Endothelial cell of umbilical vein (primary cell): Measurements from ENCODE around the gene ARHGEF11. TPM values are rescaled to one million over a fixed set of nuclear protein-coding genes. Genes with fewer than 3 reads are reported as not detected.

Experiments
- BruUV-seq: library from RNA; stranded (reverse); fragments of 400-500 nt; replicated peaks from 2 replicates; lab custom pipeline; 2021; lab: Mats Ljungman, UMichigan
- CTCF ChIA-PET: fragments of 300-600, 350-600 bp; sonication (Branson Sonifier 250); formaldehyde crosslinking; loops from one replicate; lab custom pipeline; 2021; ENCODE audit warnings: antibody characterized with exemption, inconsistent platforms; lab: Charles Lee
- POLR2A ChIA-PET: fragments of 300-600, 350-600 bp; sonication (Branson Sonifier 250); formaldehyde crosslinking; loops from one replicate; lab custom pipeline; 2021; ENCODE audit warnings: antibody characterized with exemption, inconsistent platforms; lab: Charles Lee
- DNase-seq: peaks from one replicate; pipeline ENCODE4 v3.0.0-alpha.2; 2011; ENCODE audit warnings: low read depth, low spot score
- FAIRE-seq: peaks from 2 replicates; lab custom pipeline; 2011; peaks lifted over from hg19 to GRCh38; lab: Jason Lieb, UNC
- H2AFZ ChIP-seq: 2 replicates; pipeline ENCODE4 v1.6.0; 2012; ENCODE audit warnings: low read depth, low read length, control low read depth, inconsistent platforms
- H3K27ac ChIP-seq: 2 replicates; pipeline ENCODE4 v1.5.1; 2011; ENCODE audit warnings: low read depth, mild to moderate bottlenecking, control low read depth, low read length, moderate library complexity; ENCODE audit not compliant: insufficient read depth
- H3K27me3 ChIP-seq, 2 experiments: 2 replicates each; pipeline versions ENCODE4 v1.6.0 to v1.6.1; 2011; ENCODE audit warnings: low read length in 2 of 2, mixed read lengths in 1 of 2; ENCODE audit not compliant: control insufficient read depth in 2 of 2, insufficient read depth in 2 of 2
- H3K36me3 ChIP-seq, 2 experiments: 2 replicates in 1 of 2; 3 replicates in 1 of 2; pipeline ENCODE4 v1.5.1; 2011; ENCODE audit warnings: low read length in 2 of 2, mild to moderate bottlenecking in 1 of 2, moderate library complexity in 1 of 2; ENCODE audit not compliant: control insufficient read depth in 2 of 2, insufficient read depth in 2 of 2; ENCODE audit errors: extremely low read depth in 1 of 2
- H3K4me1 ChIP-seq: 3 replicates; pipeline ENCODE4 v1.5.1; 2011; ENCODE audit warnings: mild to moderate bottlenecking, low read length; ENCODE audit not compliant: control insufficient read depth, insufficient read depth; ENCODE audit errors: extremely low read depth
- H3K4me2 ChIP-seq: 2 replicates; pipeline ENCODE4 v1.6.1; 2011; ENCODE audit warnings: low read length, control low read depth, mixed read lengths; ENCODE audit not compliant: insufficient read depth
- H3K4me3 ChIP-seq, 3 experiments: fragments of 200-600 bp in 1 of 3; sonication (generic), shearing (Covaris generic) in 1 of 3; replicated peaks in 1 of 3; 2 replicates each; pipeline ENCODE4 v1.5.1; 2011 to 2016; ENCODE audit warnings: control low read depth in 3 of 3, low read length in 3 of 3, mild to moderate bottlenecking in 2 of 3, inconsistent platforms in 1 of 3, low read depth in 1 of 3, moderate library complexity in 1 of 3; ENCODE audit not compliant: insufficient read depth in 1 of 3
- H3K79me2 ChIP-seq: 2 replicates; pipeline ENCODE4 v1.6.0; 2012; ENCODE audit warnings: low read length, inconsistent platforms; ENCODE audit not compliant: control insufficient read depth, insufficient read depth
- H3K9ac ChIP-seq: replicated peaks from 2 replicates; pipeline ENCODE3; 2011; ENCODE audit warnings: low read length, control low read depth; ENCODE audit not compliant: insufficient read depth; ENCODE audit errors: extremely low read depth
- H3K9me1 ChIP-seq: replicated peaks from 3 replicates; pipeline ENCODE4 v1.6.0; 2011; ENCODE audit warnings: mild to moderate bottlenecking, low read length; ENCODE audit not compliant: control insufficient read depth, insufficient read depth; ENCODE audit errors: extremely low read depth
- H3K9me3 ChIP-seq: replicated peaks from 2 replicates; pipeline ENCODE4 v1.5.1; 2012; ENCODE audit warnings: low read length, inconsistent platforms; ENCODE audit not compliant: control insufficient read depth, insufficient read depth
- H4K20me1 ChIP-seq: replicated peaks from 2 replicates; pipeline ENCODE3; 2011; ENCODE audit warnings: mild to moderate bottlenecking, low read length; ENCODE audit not compliant: control insufficient read depth, insufficient read depth; ENCODE audit errors: extremely low read depth
- CTCF ChIP-seq, 2 donors: IDR thresholded peaks; 1 replicate in 1 of 2; 2 replicates in 1 of 2; pipeline ENCODE4 v1.5.1; 2011; ENCODE audit warnings: low read length in 2 of 2, mild to moderate bottlenecking in 2 of 2, moderate library complexity in 2 of 2, control low read depth in 1 of 2, inconsistent platforms in 1 of 2, low read depth in 1 of 2; ENCODE audit not compliant: insufficient read depth in 1 of 2; ENCODE audit errors: extremely low read depth in 1 of 2
- FOS ChIP-seq: IDR thresholded peaks from 2 replicates; pipeline ENCODE4 v1.6.1; 2011; ENCODE audit warnings: mild to moderate bottlenecking, low read length, moderate library complexity, borderline replicate concordance; ENCODE audit not compliant: insufficient read depth
- GATA2 ChIP-seq: IDR thresholded peaks from 2 replicates; pipeline ENCODE4 v1.7.0; 2011; ENCODE audit warnings: low read depth, mild to moderate bottlenecking, moderate library complexity, mixed read lengths, low read length; ENCODE audit not compliant: insufficient read length, insufficient read depth
- MAX ChIP-seq: IDR thresholded peaks from 2 replicates; pipeline ENCODE4 v1.6.1; 2011; ENCODE audit not compliant: insufficient read depth, insufficient read length
- POLR2A ChIP-seq: IDR thresholded peaks from 2 replicates; pipeline ENCODE4 v1.6.1; 2012; ENCODE audit warnings: low read depth, mild to moderate bottlenecking, control low read depth, low read length
- POLR2AphosphoS5 ChIP-seq: IDR thresholded peaks from 2 replicates; pipeline ENCODE4 v1.6.1; 2012; ENCODE audit warnings: low read depth, mild to moderate bottlenecking, control low read depth, low read length, moderate library complexity; ENCODE audit not compliant: insufficient read depth
- dilution Hi-C: fragments of 300-500 bp; cut with MboI; formaldehyde crosslinking; loops from one replicate; pipeline ENCODE4 v1.15.0; 2019; ENCODE audit warnings: low sequenced_read_pairs; ENCODE audit not compliant: extremely low pct_ligation_motif_present
- intact Hi-C: fragments of 100-400 bp; cut with micrococcal nuclease; formaldehyde crosslinking; loops from one replicate; pipeline ENCODE4 v1.10.0; 2022
- polyA plus RNA-seq, 4 experiments: library from polyadenylated mRNA; depleted of rRNA in 3 of 4; stranded (reverse) in 3 of 4; unstranded in 1 of 4; fragments of >200 nt; gene quantifications; 2 replicates each; pipeline versions ENCODE4 v1.2.1 to v1.2.3, GENCODE V29; 2011 to 2012; ENCODE audit warnings: missing spikeins in 1 of 4
- total RNA-seq: library from RNA; stranded (reverse); gene quantifications from 2 replicates; pipeline ENCODE4 v1.2.3, GENCODE V29; 2021

The ARHGEF11 gene
- total and polyA plus RNA-seq, 2 donors (not counting 3 experiments of a cell fraction or from before 2014, with no cell fraction given), result 18.2 to 28.0 TPM

GRCh38 chr1:157011845-157012244 lies 33.7 kb downstream of the ARHGEF11 start:
- ChIA-PET POLR2A (no interaction called here), CTCF (no interaction called here)
- BruUV-seq, result no TSS peak
- DNase-seq, result no peak
- peaks cover 7% of the 10 kb centered on the region for H3K79me2 ChIP-seq
- no peaks in the 10 kb centered on the region for H3K9me3 ChIP-seq
- H3K36me3 ChIP-seq, result no peaks in the 10 kb centered on the region
- no peak overlapping the region for H3K4me3 ChIP-seq
- FAIRE-seq, result no peak
- no peaks in the 10 kb centered on the region for H3K9me1 ChIP-seq
- H4K20me1 ChIP-seq, result peaks cover 2% of the 10 kb centered on the region
- H3K27me3 ChIP-seq, result no peaks in the 10 kb centered on the region
- no peaks in the 10 kb centered on the region for H3K4me1 ChIP-seq
- intact Hi-C loops (no loop called here), dilution Hi-C loops (no loop called here)
- no peak overlapping the region for H3K27ac ChIP-seq
- no peak overlapping the region for H2AFZ ChIP-seq
- H3K9ac ChIP-seq, result no peak overlapping the region
- H3K4me2 ChIP-seq, result no peak overlapping the region
- no peak for TF ChIP-seq POLR2AphosphoS5
- no peak for TF ChIP-seq MAX
- no peak for TF ChIP-seq CTCF (IDR thresholded peaks at IDR 0.05; ENCODE audit: extremely low read depth in 1 of 2, insufficient read depth in 1 of 2, low read depth in 1 of 2, low read length in 2 of 2)
- no peak for TF ChIP-seq GATA2
- TF ChIP-seq FOS, result no peak

GRCh38 chr1:157008502-157008901 lies 37.0 kb downstream of the ARHGEF11 start:
- Histone ChIP-seq H4K20me1 (no peaks in the 10 kb centered on the region), H3K4me1 (peaks cover 11% of the 10 kb centered on the region), H3K27me3 (no peaks in the 10 kb centered on the region), H3K4me2 (no peak overlapping the region), H3K9ac (no peak overlapping the region), H3K79me2 (peaks cover 4% of the 10 kb centered on the region), H3K27ac (no peak overlapping the region), H3K36me3 (no peaks in the 10 kb centered on the region), H3K4me3 (no peak overlapping the region), H3K9me1 (no peaks in the 10 kb centered on the region), H2AFZ (no peak overlapping the region), H3K9me3 (no peaks in the 10 kb centered on the region)
- dilution Hi-C loops, result no loop called here
- no peak for DNase-seq
- intact Hi-C loops, result no loop called here
- ChIA-PET CTCF (interaction anchor here (1.2 kb wide), 1 partner anchor 7 kb away, joined by 4 read pairs; no protein-coding TSS in a partner anchor), POLR2A (no interaction called here)
- no peak for TF ChIP-seq MAX
- no peak for TF ChIP-seq POLR2AphosphoS5
- TF ChIP-seq POLR2A, result no peak
- no peak for TF ChIP-seq FOS
- FAIRE-seq, result no peak
- BruUV-seq, result no TSS peak
